DLD1 (cell line): ENCODE data around the gene USP3.

Source experiments
- in situ Hi-C: cut with HindIII; loops from 2 replicates; pipeline ENCODE4 v1.10.0; 2017; ENCODE audit warnings: low sequenced_read_pairs

The USP3 gene

DNA sequence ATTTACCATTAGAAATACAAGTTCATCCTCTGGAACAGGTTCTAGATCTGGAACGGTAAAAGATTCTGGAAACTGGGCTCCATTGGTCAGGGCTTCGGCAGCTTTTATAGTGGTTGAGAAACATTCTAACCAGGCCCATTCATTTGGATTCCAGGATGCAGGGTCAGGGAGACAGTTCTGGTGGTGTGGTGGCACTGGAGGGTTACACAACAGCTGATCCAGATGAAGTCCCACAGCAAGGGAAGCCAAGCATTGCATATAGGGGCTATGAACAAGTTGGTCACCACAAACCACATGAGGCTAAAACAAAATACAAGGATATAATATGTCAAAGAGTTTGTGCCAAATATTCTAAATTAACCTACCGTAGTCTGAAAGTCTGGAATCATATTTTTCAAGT is 135.8 kb downstream of the USP3 start:
- in situ Hi-C loops, result no loop called here
